Measurements from ENCODE around the gene SAP30BP.

Gene SAP30BP

DNA sequence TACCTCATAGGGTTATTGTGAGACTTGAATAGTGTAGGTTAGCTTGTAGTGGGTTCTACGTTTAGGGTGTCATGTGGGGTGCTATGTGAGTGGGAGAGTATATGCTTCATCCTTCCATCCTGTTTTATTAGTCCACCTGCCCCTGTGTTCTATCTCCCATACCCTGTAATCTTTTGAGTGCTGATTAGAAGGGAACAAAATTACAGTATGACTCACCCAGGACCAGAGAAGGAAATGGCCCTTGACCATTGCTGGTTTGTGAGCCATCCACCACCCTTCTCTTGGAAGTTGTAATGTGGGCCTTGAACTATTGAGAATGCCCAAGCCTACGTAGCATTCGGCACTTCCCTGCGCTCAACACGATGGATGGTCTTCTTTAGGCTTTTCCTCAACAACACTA, 17.1 kb downstream of the SAP30BP start:
- in situ Hi-C loops (cut with MboI; ENCODE audit: low sequenced_read_pairs) = no loop called here

DNA sequence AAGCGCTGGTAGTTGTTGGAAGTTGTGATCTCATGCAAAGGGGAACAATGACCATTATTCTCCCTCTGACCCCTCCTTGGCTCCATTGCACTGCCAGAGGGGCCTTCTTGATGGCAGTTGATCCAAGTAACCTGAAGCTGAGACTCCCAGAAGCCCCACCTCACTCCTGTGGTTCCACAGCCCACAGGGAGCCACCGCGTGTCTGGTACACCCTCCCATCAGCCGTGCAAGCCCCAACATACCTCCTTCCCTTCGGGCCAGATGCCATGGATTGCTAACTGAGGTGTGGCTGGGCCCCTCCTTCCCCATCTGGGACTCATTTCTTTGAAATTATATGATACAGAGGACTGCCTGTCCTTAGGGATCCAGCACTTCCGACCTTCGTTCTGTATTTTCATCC, 17.8 kb downstream of the SAP30BP start:
- in situ Hi-C loops (cut with MboI; ENCODE audit: low sequenced_read_pairs) = no loop called here

- in situ Hi-C loops (cut with MboI; ENCODE audit: low sequenced_read_pairs) = no loop called here
These were observed 18.4 kb downstream of the SAP30BP start for GRCh38 chr17:75685499-75685898.

- in situ Hi-C loops (cut with MboI; ENCODE audit: low sequenced_read_pairs) = no loop called here
These were observed 21.2 kb downstream of the SAP30BP start for GRCh38 chr17:75688209-75688825.

DNA sequence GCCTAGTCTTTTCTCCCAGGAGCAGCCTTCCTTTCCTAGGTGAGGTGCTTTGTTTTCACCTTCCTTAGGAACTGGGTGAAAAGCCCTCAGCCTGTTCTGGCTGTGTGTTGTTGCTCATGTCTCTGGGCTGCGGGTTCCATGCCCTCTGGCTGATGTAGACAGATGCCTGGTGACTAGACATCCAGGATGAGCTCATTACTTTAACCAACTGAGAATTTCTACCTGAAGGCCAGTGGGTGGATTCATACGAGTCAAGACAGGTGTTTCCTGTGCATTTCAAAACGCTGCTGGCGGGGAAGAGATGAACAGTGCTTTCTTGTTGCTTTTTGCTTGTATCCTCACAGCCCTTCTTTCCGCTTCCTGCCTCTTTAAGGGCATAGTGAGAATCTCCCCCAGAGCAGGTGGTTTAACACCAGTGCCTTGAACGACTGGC, 22.3 kb downstream of the SAP30BP start:
- in situ Hi-C loops (cut with MboI; ENCODE audit: low sequenced_read_pairs) = no loop called here

GRCh38 chr17:75691371-75691791, 24.2 kb downstream of the SAP30BP start:
- in situ Hi-C loops (cut with MboI; ENCODE audit: low sequenced_read_pairs) = no loop called here

- in situ Hi-C loops (cut with MboI; ENCODE audit: low sequenced_read_pairs) = no loop called here
These were observed 24.9 kb downstream of the SAP30BP start for GRCh38 chr17:75691801-75692626.

GRCh38 chr17:75692976-75693375, 25.8 kb downstream of the SAP30BP start:
- in situ Hi-C loops (cut with MboI; ENCODE audit: low sequenced_read_pairs) = no loop called here

DNA sequence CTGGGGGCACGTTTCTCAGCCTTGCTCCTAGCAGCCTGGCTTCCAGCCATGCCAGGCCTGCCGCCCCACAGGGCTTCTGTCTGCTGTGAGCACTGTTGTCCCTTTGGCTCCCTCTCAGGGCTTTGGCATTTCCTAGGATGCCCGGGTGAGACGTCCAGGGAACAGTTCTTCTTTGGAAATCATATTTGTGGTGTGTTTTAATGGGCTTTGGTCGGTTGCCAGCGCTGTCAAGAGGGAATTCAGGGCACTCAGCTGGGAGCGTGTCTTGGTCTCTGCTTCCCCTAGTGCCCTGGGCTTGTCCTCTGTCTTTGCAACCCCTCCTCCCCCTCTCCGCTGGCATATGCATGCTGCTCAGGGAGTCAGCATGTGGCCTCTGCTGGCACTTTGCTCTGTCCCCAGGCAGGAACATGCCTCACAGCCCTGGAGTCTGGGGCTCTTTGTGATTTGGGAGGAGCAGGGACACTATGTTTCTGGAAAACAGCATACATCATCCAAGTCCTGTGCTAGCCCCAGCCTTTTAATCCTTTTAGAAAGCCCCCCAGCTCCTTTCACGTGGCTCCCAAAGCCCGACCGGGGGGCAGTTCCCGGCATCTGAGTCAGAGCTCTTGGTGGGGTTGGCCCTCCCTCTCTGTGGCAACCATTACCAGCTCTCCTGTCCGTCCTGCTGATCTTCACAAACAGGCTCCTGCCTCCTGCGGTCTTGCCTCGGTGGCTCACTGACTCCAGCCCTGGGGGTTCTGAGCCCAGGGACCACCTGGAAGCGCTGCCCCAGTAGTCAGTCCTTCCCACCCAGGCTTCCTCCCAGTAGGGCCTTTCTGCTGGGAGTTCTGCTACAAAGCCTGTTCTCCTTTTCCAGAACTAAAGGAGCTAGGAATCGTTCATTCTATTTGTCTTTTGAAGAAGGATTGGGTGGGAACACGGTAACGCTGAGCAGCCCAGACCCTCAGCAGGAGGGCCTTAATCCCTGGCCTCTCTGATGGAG, 26.7 kb downstream of the SAP30BP start:
- in situ Hi-C loops (cut with MboI; ENCODE audit: low sequenced_read_pairs) = no loop called here

- in situ Hi-C loops (cut with MboI; ENCODE audit: low sequenced_read_pairs) = no loop called here
These were observed 27.4 kb downstream of the SAP30BP start for GRCh38 chr17:75694536-75694935.

DNA sequence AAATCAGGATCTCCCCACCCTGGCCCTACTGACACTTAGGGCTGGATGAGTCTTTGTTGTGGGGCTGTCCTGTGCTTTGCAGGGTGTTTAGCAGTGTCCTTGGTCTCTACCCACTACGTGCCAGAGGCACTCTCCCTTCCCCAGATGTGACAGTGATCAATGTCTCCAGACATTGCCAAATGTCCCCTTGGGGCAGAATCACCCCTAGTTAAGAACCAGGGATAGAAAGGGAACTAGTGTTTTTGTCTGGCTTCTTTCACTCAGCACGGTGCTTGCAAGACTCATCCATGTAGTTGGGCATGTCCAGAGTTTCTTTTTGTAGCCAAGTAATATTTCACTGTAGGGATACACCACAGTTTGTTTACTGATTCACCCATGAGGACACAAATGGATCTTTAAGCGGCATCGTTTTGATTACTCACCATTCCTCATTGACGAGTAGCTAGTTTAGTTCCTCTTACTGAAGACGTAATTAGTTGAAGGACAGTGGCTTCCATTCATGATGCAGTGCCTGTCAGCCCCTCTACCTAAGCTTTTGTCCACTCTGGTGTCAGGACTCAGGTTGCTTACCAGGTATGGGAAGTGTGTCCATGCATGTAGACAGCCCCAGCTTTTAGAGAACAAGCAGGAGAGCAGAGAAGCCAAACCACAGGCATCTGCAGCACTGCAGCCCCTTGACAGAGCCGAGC, 28.1 kb downstream of the SAP30BP start:
- in situ Hi-C loops (cut with MboI; ENCODE audit: low sequenced_read_pairs) = no loop called here

- in situ Hi-C loops (cut with MboI; ENCODE audit: low sequenced_read_pairs) = no loop called here
These were observed 28.7 kb downstream of the SAP30BP start for GRCh38 chr17:75695830-75696271.

DNA sequence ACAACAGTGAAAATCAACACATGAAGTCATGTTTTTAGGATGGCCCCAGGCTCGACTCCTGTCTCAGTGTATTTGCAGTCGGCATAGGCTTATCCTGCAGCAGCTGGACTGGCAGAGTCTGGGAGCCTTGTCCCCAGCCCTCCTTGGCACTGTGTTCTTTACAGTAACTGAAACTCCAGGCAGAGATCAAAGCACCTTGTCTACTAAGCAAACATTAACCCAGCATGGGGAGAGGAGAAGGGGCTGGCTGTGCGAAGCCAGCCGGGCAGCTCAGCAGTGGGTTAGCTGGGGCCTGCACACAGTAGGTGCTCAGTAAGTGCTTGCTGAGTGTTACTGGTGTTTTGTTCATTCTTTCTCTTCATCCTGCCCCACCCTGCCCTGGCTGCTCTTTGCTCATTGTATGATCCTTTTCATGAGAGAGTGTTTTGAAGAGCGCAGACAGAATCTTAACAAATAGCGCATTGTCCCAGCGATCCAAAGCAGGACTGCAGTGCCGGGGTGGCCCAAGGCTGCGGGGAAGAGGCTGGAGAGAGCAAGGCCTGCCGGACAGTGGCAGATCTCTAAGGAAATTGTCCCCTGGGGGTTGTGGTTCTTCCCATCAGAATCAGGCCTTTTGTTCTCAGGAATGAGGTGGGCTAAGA, 30.6 kb downstream of the SAP30BP start:
- in situ Hi-C loops (cut with MboI; ENCODE audit: low sequenced_read_pairs) = no loop called here

- in situ Hi-C loops (cut with MboI; ENCODE audit: low sequenced_read_pairs) = no loop called here
These were observed 31.5 kb downstream of the SAP30BP start for GRCh38 chr17:75698659-75699058.

- in situ Hi-C loops (cut with MboI; ENCODE audit: low sequenced_read_pairs) = no loop called here
These were observed 34.1 kb downstream of the SAP30BP start for GRCh38 chr17:75701288-75701687.

GRCh38 chr17:75703191-75703590, 36.1 kb downstream of the SAP30BP start:
- in situ Hi-C loops (cut with MboI; ENCODE audit: low sequenced_read_pairs) = no loop called here

GRCh38 chr17:75703591-75703990, 36.5 kb downstream of the SAP30BP start:
- in situ Hi-C loops (cut with MboI; ENCODE audit: low sequenced_read_pairs) = no loop called here

DNA sequence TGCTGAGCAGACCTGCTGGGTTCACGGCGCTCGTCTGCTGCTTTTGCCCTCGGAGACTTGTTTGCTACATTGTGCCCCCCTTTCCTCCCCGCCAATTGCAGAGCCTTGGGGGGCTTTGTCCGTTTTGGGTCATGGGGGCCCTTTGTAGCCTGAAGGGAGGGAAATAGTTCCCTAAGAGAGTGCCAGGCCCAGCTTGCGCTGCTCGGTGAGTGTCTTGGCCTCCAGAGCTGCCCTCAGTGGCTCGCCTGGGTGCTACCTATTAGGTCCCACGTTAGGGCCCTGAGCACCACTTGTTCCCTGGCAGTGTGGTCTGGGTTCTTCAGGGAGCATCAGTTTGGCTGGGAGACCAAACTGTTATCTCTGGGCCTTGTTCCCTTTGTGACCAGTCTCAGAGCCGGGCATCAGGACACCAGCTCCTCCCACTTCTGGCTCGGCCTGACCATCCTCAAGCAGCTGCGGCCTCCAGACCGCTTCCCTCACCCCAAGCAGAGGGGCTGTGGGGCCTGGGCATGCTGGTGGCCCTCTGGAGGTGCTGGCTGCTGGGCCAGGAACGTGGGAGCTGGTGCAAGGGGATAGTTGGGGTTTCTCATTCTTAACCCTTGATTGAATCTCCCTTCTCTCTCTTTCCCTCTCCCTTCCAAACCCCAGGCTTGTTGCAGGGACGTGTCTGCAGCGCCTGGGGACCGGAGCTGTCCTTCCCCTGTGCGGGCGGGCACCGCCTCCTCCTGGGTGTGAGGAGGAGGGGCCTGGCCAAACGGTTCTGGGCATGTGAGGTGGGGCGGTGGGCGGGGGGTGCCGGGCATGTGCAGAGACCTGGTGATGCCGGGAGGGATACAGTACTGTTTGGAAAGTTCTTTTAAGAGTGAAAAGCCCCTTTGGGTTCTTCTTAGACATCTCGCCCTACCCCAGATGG, 38.1 kb downstream of the SAP30BP start:
- in situ Hi-C loops (cut with MboI; ENCODE audit: low sequenced_read_pairs) = no loop called here
